ENCODE measurements around the gene SPDYE3. TPM values are rescaled to one million over a fixed set of nuclear protein-coding genes. Genes with fewer than 3 reads are reported as not detected.

Gene SPDYE3
- total RNA-seq, 1 experiment from 2014 or later: not detected

DNA sequence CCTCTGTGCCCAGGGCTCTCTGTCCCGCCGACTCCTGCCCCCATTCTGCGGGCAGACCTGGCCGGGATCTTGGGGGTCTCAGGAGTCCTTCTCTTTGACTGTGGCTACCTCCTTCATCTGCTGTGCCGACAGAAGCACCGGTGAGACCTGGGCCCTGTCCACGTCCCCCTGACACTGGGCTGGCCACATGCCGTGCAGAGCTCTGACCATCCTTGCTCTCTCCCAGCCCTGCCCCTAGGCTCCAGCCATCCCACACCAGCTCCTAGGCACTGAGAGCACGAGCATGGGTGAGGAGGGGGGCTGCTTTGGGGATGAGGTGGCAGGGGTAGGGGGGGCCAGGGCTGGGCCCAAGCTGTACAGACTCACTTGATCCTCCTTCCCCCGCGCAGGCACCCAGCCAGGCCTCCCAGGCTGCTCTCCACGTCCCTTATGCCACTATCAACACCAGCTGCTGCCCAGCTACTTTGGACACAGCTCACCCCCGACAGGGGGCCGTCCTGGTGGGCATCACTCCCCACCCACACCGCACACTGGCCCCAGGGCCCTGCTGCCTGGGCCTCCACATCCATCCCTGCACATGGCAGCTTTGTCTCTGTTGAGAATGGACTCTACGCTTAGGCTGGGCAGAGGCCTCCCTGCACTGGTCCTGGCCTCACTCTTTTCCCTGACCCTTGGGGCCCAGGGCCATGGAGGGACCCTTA, 45.6 kb downstream of the SPDYE3 start:
- H3K36me3 Mint-ChIP-seq (ENCODE audit: insufficient read depth, unreplicated experiment): peaks cover 87% of the 10 kb centered on the region
- no peaks in the 10 kb centered on the region for H3K9me3 Mint-ChIP-seq (ENCODE audit: unreplicated experiment)
- no peak for DNase-seq (ENCODE audit: unreplicated experiment)
- no peaks in the 10 kb centered on the region for H3K4me1 Mint-ChIP-seq (ENCODE audit: insufficient read depth, unreplicated experiment)
- no peak overlapping the region for H3K4me3 Mint-ChIP-seq (ENCODE audit: unreplicated experiment)
- no peak overlapping the region for H3K27ac Mint-ChIP-seq (ENCODE audit: low read depth, unreplicated experiment)
- intact Hi-C loops (cut with micrococcal nuclease): no loop called here
- TF ChIP-seq, protein P1, sequence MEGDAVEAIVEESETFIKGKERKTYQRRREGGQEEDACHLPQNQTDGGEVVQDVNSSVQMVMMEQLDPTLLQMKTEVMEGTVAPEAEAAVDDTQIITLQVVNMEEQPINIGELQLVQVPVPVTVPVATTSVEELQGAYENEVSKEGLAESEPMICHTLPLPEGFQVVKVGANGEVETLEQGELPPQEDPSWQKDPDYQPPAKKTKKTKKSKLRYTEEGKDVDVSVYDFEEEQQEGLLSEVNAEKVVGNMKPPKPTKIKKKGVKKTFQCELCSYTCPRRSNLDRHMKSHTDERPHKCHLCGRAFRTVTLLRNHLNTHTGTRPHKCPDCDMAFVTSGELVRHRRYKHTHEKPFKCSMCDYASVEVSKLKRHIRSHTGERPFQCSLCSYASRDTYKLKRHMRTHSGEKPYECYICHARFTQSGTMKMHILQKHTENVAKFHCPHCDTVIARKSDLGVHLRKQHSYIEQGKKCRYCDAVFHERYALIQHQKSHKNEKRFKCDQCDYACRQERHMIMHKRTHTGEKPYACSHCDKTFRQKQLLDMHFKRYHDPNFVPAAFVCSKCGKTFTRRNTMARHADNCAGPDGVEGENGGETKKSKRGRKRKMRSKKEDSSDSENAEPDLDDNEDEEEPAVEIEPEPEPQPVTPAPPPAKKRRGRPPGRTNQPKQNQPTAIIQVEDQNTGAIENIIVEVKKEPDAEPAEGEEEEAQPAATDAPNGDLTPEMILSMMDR (IDR thresholded peaks at IDR 0.05; ENCODE audit: unreplicated experiment): no peak
- no peaks in the 10 kb centered on the region for H3K27me3 Mint-ChIP-seq (ENCODE audit: insufficient read depth, unreplicated experiment)
- CTCF ChIA-PET: interaction anchor here (1.2 kb wide), 1 partner anchor 8 kb away, joined by 6 read pairs; no protein-coding TSS in a partner anchor
- BruUV-seq (replicated peaks): no TSS peak
- POLR2A ChIA-PET: interaction anchor here (0.6 kb wide), 1 partner anchor 9 kb away, joined by 3 read pairs; no protein-coding TSS in a partner anchor

GRCh38 chr7:100353685-100354330, 46.3 kb downstream of the SPDYE3 start:
- Mint-ChIP-seq H3K9me3 (ENCODE audit: unreplicated experiment) (no peaks in the 10 kb centered on the region), H3K27ac (ENCODE audit: low read depth, unreplicated experiment) (no peak overlapping the region), H3K27me3 (ENCODE audit: insufficient read depth, unreplicated experiment) (no peaks in the 10 kb centered on the region), H3K4me1 (ENCODE audit: insufficient read depth, unreplicated experiment) (no peaks in the 10 kb centered on the region), H3K4me3 (ENCODE audit: unreplicated experiment) (no peak overlapping the region), H3K36me3 (ENCODE audit: insufficient read depth, unreplicated experiment) (peaks cover 88% of the 10 kb centered on the region)
- ChIA-PET POLR2A (interaction anchor here (0.6 kb wide), 1 partner anchor 9 kb away, joined by 3 read pairs; no protein-coding TSS in a partner anchor), CTCF (interaction anchor here (0.7 to 1.2 kb wide), 2 partner anchors 9 to 223 kb away, joined by 3 to 6 read pairs; no protein-coding TSS in a partner anchor)
- no peak for DNase-seq (ENCODE audit: unreplicated experiment)
- BruUV-seq (replicated peaks): no TSS peak
- intact Hi-C loops (cut with micrococcal nuclease): no loop called here
- TF ChIP-seq, protein P1 (IDR thresholded peaks at IDR 0.05; ENCODE audit: unreplicated experiment): no peak

DNA sequence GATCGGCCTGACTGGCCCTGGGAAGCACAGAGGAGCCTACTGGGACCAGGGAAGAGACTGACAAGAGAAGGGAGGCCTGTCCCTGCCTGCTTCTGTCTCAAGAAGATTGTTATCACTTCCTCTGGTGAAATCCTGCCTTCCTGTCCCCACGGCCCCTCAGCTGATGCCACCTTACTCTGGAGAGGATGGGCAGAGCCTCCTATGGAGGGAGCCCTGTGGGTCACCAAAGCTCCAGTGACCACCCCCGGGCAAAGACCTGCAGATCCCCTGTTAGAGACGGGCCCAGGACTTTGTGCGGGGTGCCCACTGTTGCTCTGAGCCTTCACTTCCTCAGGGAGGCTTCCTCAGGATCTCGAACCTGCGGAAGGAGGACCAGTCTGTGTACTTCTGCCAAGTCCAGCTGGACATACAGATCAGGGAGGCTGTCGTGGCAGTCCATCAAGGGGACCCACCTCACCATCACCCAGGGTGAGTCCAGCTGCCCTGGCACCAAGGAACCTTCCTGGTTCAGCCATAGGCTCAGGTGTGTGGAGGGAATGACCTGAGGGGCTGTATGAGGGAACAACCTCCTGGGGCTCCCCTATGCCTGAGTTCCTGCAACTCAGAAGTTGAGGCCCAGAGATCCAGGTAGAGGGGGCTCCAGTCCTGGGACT, 49.0 kb downstream of the SPDYE3 start:
- DNase-seq (ENCODE audit: unreplicated experiment): no peak
- POLR2A ChIA-PET: no interaction called here
- CTCF ChIA-PET: no interaction called here
- no TSS peak for BruUV-seq (replicated peaks)
- Mint-ChIP-seq H3K4me1 (ENCODE audit: insufficient read depth, unreplicated experiment) (no peaks in the 10 kb centered on the region), H3K27me3 (ENCODE audit: insufficient read depth, unreplicated experiment) (no peaks in the 10 kb centered on the region), H3K27ac (ENCODE audit: low read depth, unreplicated experiment) (no peak overlapping the region), H3K9me3 (ENCODE audit: unreplicated experiment) (no peaks in the 10 kb centered on the region), H3K4me3 (ENCODE audit: unreplicated experiment) (no peak overlapping the region), H3K36me3 (ENCODE audit: insufficient read depth, unreplicated experiment) (peaks cover 89% of the 10 kb centered on the region)
- TF ChIP-seq, protein P1 (IDR thresholded peaks at IDR 0.05; ENCODE audit: unreplicated experiment): no peak
- intact Hi-C loops (cut with micrococcal nuclease): no loop called here

DNA sequence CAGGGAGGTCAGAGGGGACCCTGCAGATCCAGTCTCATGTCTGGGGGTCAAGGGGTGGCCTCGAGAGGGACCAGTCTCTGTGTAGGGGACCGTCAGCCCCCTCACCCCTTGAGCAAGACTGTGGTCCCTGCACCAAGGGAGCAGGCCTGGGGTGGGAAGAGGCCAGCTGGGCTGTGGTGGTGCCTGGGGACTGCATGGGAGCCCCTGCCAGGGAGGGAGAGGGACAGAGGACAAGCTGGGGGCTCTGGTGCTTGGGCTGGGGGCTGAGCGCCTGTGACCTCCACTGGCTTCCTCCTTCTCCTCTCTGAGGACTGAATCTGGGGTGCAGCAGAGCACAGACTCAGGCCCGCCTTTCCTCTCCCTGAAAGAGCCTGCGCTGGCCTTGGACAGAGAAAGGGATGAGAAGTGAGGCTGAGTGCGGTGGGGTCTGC, 49.6 kb downstream of the SPDYE3 start:
- intact Hi-C loops (cut with micrococcal nuclease): no loop called here
- ChIA-PET POLR2A (no interaction called here), CTCF (no interaction called here)
- BruUV-seq (replicated peaks): no TSS peak
- no peaks in the 10 kb centered on the region for H3K27me3 Mint-ChIP-seq (ENCODE audit: insufficient read depth, unreplicated experiment)
- TF ChIP-seq, protein P1 (IDR thresholded peaks at IDR 0.05; ENCODE audit: unreplicated experiment): no peak
- no peak for DNase-seq (ENCODE audit: unreplicated experiment)
- no peaks in the 10 kb centered on the region for H3K4me1 Mint-ChIP-seq (ENCODE audit: insufficient read depth, unreplicated experiment)
- H3K4me3 Mint-ChIP-seq (ENCODE audit: unreplicated experiment): no peak overlapping the region
- H3K27ac Mint-ChIP-seq (ENCODE audit: low read depth, unreplicated experiment): no peak overlapping the region
- H3K36me3 Mint-ChIP-seq (ENCODE audit: insufficient read depth, unreplicated experiment): peaks cover 91% of the 10 kb centered on the region
- H3K9me3 Mint-ChIP-seq (ENCODE audit: unreplicated experiment): no peaks in the 10 kb centered on the region
